HepG2 (cell line): ENCODE measurements around the gene HEPH. TPM values are rescaled to one million over a fixed set of nuclear protein-coding genes. Genes with fewer than 3 reads are reported as not detected.

Experiments used
- ELF1 ChIP-seq: sonication (generic); formaldehyde crosslinking; IDR thresholded peaks from 2 replicates; pipeline ENCODE4 v1.4.0; 2020; ENCODE audit warnings: missing genetic modification reagents
- HMG20A ChIP-seq: IDR thresholded peaks from 2 replicates; pipeline ENCODE4 v1.6.1; 2016; ENCODE audit warnings: borderline replicate concordance
- NFE2L1 ChIP-seq: sonication (generic); formaldehyde crosslinking; IDR thresholded peaks from 2 replicates; pipeline ENCODE4 v1.4.0; 2020; ENCODE audit warnings: missing genetic modification reagents, mild to moderate bottlenecking, borderline replicate concordance
- PPARG ChIP-seq: conservative IDR thresholded peaks from 2 replicates; pipeline ENCODE4 v1.6.1; 2016; ENCODE audit warnings: missing biosample characterization, missing genetic modification reagents
- SMC3 ChIP-seq: IDR thresholded peaks from 2 replicates; pipeline ENCODE4 v1.6.1; 2011; ENCODE audit warnings: low read length, improper control_type of control experiment
- SMYD3 ChIP-seq: sonication (generic); formaldehyde crosslinking; IDR thresholded peaks from 2 replicates; pipeline ENCODE4 v1.8.1; 2023; ENCODE audit warnings: mild to moderate bottlenecking, missing genetic modification reagents
- ZBTB10 ChIP-seq: sonication (generic); formaldehyde crosslinking; IDR thresholded peaks from 2 replicates; pipeline ENCODE4 v1.4.0; 2020; ENCODE audit warnings: missing genetic modification reagents, borderline replicate concordance
- ZNF142 ChIP-seq: sonication (generic); formaldehyde crosslinking; IDR thresholded peaks from 2 replicates; pipeline ENCODE4 v1.4.0; 2020; ENCODE audit warnings: missing genetic modification reagents
- ZNF496 ChIP-seq: sonication (generic); formaldehyde crosslinking; IDR thresholded peaks from 2 replicates; pipeline ENCODE4 v1.8.1; 2023; ENCODE audit warnings: mild to moderate bottlenecking, moderate library complexity, missing genetic modification reagents; ENCODE audit not compliant: insufficient replicate concordance
- ZNF841 ChIP-seq: sonication (generic); formaldehyde crosslinking; IDR thresholded peaks from 2 replicates; pipeline ENCODE4 v1.8.1; 2023; ENCODE audit warnings: missing genetic modification reagents, borderline replicate concordance
- polyA plus RNA-seq, 8 experiments: library from polyadenylated mRNA; depleted of rRNA in 3 of 8; stranded (reverse) in 7 of 8; unstranded in 1 of 8; fragments of >200 nt; fragmentation: Illumina TruSeq in 4 of 8; extraction: Trizol in 4 of 8; gene quantifications; 2 replicates each; pipeline versions ENCODE4 v1.2.1 to v1.2.3, GENCODE V29; 2011 to 2016; ENCODE audit warnings: low read depth in 4 of 8, missing spikeins in 1 of 8, mixed read lengths in 1 of 8; ENCODE audit not compliant: insufficient read depth in 1 of 8
- total RNA-seq, 5 experiments: library from RNA; depleted of rRNA; stranded (reverse); fragments of >200 nt; fragmentation: Illumina TruSeq; extraction: Trizol; gene quantifications; 2 replicates each; pipeline ENCODE4 v1.2.3, GENCODE V29; 2016; ENCODE audit warnings: low read depth in 1 of 5

Gene HEPH
- total and polyA plus RNA-seq, 2 of the 13 experiments (the other 11 are each of a cell fraction or from before 2014, with no cell fraction given) = not detected

GRCh38 chrX:66221856-66222255, 57.8 kb downstream of the HEPH start (continued):
- no peak for TF ChIP-seq ZNF142
- no peak for TF ChIP-seq SMYD3 (CRISPR knock-in tag)
- no peak for TF ChIP-seq SMC3
- TF ChIP-seq ZBTB10 (CRISPR knock-in tag) = no peak
- TF ChIP-seq ZNF496 (CRISPR knock-in tag) = no peak
- no peak for TF ChIP-seq PPARG (CRISPR knock-in tag)
- no peak for TF ChIP-seq HMG20A
- no peak for TF ChIP-seq ELF1 (CRISPR knock-in tag)
- no peak for TF ChIP-seq ZNF841 (CRISPR knock-in tag)
- no peak for TF ChIP-seq NFE2L1 (CRISPR knock-in tag)
